IPS-18a (cell line): ENCODE results near the gene CCDC117.

Experiments used
- H3K27ac ChIP-seq: one replicate; pipeline ENCODE4 v1.5.1; 2013; ENCODE audit warnings: low read length
- H3K27me3 ChIP-seq: one replicate; pipeline ENCODE4 v1.6.1; 2013; ENCODE audit warnings: mild to moderate bottlenecking, low read length; ENCODE audit not compliant: control insufficient read depth, insufficient read depth
- H3K36me3 ChIP-seq: one replicate; pipeline ENCODE4 v1.6.1; 2013; ENCODE audit warnings: low read depth, low read length; ENCODE audit not compliant: control insufficient read depth
- H3K4me1 ChIP-seq: one replicate; pipeline ENCODE4 v1.6.1; 2013; ENCODE audit warnings: low read depth, low read length; ENCODE audit not compliant: control insufficient read depth
- H3K4me3 ChIP-seq: one replicate; pipeline ENCODE4 v1.5.1; 2013; ENCODE audit warnings: low read length
- H3K9ac ChIP-seq: one replicate; pipeline ENCODE4 v1.6.1; 2013; ENCODE audit warnings: mild to moderate bottlenecking, low read length, moderate library complexity
- H3K9me3 ChIP-seq: one replicate; pipeline ENCODE4 v1.6.1; 2013; ENCODE audit warnings: low read depth, low read length; ENCODE audit not compliant: control insufficient read depth

CCDC117 gene

GRCh38 chr22:28810821-28811491 is 38.5 kb downstream of the CCDC117 start:
- Histone ChIP-seq H3K4me1 (no peaks in the 10 kb centered on the region), H3K36me3 (no peaks in the 10 kb centered on the region), H3K4me3 (no peak overlapping the region), H3K27ac (no peak overlapping the region), H3K9me3 (no peaks in the 10 kb centered on the region), H3K27me3 (no peaks in the 10 kb centered on the region), H3K9ac (no peak overlapping the region)

GRCh38 chr22:28812516-28812915 is 40.0 kb downstream of the CCDC117 start:
- H3K9me3 ChIP-seq: no peaks in the 10 kb centered on the region
- no peaks in the 10 kb centered on the region for H3K4me1 ChIP-seq
- no peak overlapping the region for H3K9ac ChIP-seq

GRCh38 chr22:28813772-28814518 is 41.5 kb downstream of the CCDC117 start:
- Histone ChIP-seq H3K36me3 (no peaks in the 10 kb centered on the region), H3K9me3 (no peaks in the 10 kb centered on the region), H3K4me3 (no peak overlapping the region), H3K27me3 (no peaks in the 10 kb centered on the region), H3K4me1 (no peaks in the 10 kb centered on the region), H3K27ac (no peak overlapping the region), H3K9ac (no peak overlapping the region)

More at GRCh38 chr22:28812516-28812915, 40.0 kb downstream of the CCDC117 start:
- Histone ChIP-seq H3K4me3 (no peak overlapping the region), H3K36me3 (no peaks in the 10 kb centered on the region), H3K27ac (no peak overlapping the region), H3K27me3 (no peaks in the 10 kb centered on the region)

GRCh38 chr22:28815111-28815510 is 42.6 kb downstream of the CCDC117 start:
- H3K4me3 ChIP-seq: no peak overlapping the region
- H3K27me3 ChIP-seq: no peaks in the 10 kb centered on the region
- H3K27ac ChIP-seq: no peak overlapping the region
- no peaks in the 10 kb centered on the region for H3K4me1 ChIP-seq
- H3K36me3 ChIP-seq: no peaks in the 10 kb centered on the region
- H3K9me3 ChIP-seq: no peaks in the 10 kb centered on the region
- H3K9ac ChIP-seq: no peak overlapping the region

- Histone ChIP-seq H3K27me3 (no peaks in the 10 kb centered on the region), H3K36me3 (no peaks in the 10 kb centered on the region), H3K9me3 (no peaks in the 10 kb centered on the region), H3K4me3 (no peak overlapping the region), H3K4me1 (no peaks in the 10 kb centered on the region), H3K27ac (no peak overlapping the region), H3K9ac (no peak overlapping the region)
These were observed 43.2 kb downstream of the CCDC117 start for GRCh38 chr22:28815729-28816128.

- no peaks in the 10 kb centered on the region for H3K36me3 ChIP-seq
- H3K9me3 ChIP-seq: no peaks in the 10 kb centered on the region
- H3K4me3 ChIP-seq: no peak overlapping the region
- no peaks in the 10 kb centered on the region for H3K27me3 ChIP-seq
- no peak overlapping the region for H3K27ac ChIP-seq
- no peaks in the 10 kb centered on the region for H3K4me1 ChIP-seq
- H3K9ac ChIP-seq: no peak overlapping the region
These were observed 44.6 kb downstream of the CCDC117 start for GRCh38 chr22:28817064-28817463.

- Histone ChIP-seq H3K36me3 (no peaks in the 10 kb centered on the region), H3K4me1 (no peaks in the 10 kb centered on the region), H3K4me3 (no peak overlapping the region), H3K9me3 (no peaks in the 10 kb centered on the region), H3K9ac (no peak overlapping the region), H3K27ac (no peak overlapping the region), H3K27me3 (no peaks in the 10 kb centered on the region)
These were observed 45.7 kb downstream of the CCDC117 start for GRCh38 chr22:28817919-28818859.

GRCh38 chr22:28819253-28820096 is 47.0 kb downstream of the CCDC117 start:
- Histone ChIP-seq H3K36me3 (no peaks in the 10 kb centered on the region), H3K4me1 (no peaks in the 10 kb centered on the region), H3K27ac (no peak overlapping the region), H3K27me3 (no peaks in the 10 kb centered on the region), H3K9me3 (no peaks in the 10 kb centered on the region), H3K9ac (no peak overlapping the region), H3K4me3 (no peak overlapping the region)

- no peak overlapping the region for H3K27ac ChIP-seq
- no peaks in the 10 kb centered on the region for H3K4me1 ChIP-seq
- H3K4me3 ChIP-seq: no peak overlapping the region
- H3K9ac ChIP-seq: no peak overlapping the region
- H3K27me3 ChIP-seq: no peaks in the 10 kb centered on the region
- no peaks in the 10 kb centered on the region for H3K9me3 ChIP-seq
- H3K36me3 ChIP-seq: no peaks in the 10 kb centered on the region
These were observed 48.4 kb downstream of the CCDC117 start for GRCh38 chr22:28820885-28821284.

- no peak overlapping the region for H3K27ac ChIP-seq
- no peaks in the 10 kb centered on the region for H3K4me1 ChIP-seq
- no peak overlapping the region for H3K4me3 ChIP-seq
- H3K27me3 ChIP-seq: no peaks in the 10 kb centered on the region
- no peak overlapping the region for H3K9ac ChIP-seq
- no peaks in the 10 kb centered on the region for H3K36me3 ChIP-seq
- no peaks in the 10 kb centered on the region for H3K9me3 ChIP-seq
These were observed 49.0 kb downstream of the CCDC117 start for GRCh38 chr22:28821452-28821851.
